HG02870 (cell line): ENCODE measurements around the gene WNT1.

ENCODE experiments used
- ATAC-seq: cut with Tn5 transposase; IDR thresholded peaks from one replicate; pipeline ENCODE4 v1.9.1; 2021; ENCODE audit warnings: mild to moderate bottlenecking, moderate library complexity; ENCODE audit not compliant: unreplicated experiment

WNT1 gene

DNA sequence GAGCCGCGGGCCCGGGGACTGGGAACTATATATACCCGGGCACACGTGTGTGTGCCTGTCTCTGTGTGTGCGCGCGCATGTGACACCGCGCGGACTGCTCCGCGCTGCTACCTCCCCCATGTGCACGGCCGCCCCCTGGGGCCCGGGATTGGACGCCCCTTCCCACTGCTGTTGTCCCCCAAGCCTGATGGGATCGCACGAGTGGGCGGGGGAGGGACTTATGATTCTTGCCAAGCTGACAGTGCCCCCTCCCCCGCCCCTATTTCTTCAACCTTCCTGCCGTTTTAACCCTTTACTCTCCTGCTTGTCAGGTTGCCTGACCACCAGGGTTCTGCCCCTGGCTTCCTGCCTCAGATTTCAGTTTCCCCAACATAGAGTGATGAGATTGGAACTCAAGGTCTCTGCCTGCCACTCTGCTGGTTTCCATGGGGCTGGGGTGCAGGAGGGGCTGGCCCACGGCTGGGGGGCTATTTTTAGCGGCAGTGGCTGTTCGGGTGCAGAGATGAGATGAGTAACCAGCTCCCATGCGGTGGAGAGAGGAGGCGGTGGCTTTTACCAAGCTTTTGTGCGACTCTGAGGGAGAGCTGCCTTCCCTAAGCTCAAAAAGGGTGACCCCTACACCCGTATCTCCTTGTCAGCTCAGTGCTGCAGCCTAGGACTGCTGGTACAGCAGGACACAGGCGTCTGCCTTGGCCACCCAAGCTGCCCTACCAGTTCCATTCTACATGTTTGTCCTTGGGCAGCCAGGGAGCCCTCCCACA, 21.4 kb downstream of the WNT1 start, which contains the start of gene DDN:
DDN (minus strand) TSS at position 5 of the 761 bp plus-strand sequence. CDS start 88 bp downstream, outside the sequence.
- ATAC-seq = no peak

DNA sequence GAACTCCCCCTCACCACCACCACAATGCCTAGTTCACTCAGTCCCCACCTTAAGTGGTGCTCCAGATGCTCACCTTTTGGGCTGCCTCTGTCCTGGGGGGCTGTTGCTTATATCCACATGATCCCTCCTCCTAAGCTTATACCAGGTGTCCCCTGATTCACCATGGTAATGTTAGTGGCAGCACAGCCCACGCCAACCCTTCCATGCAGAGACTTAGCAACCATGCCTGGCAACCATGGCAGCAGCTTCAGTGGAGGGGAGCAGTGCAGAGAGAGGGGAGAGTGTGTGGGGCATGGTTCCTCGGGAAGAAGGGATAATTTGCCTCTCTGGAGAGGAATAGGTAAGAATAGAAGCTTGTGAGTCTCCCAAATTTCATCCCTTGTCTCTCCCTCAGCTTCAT, 22.2 kb downstream of the WNT1 start:
- no peak for ATAC-seq

DNA sequence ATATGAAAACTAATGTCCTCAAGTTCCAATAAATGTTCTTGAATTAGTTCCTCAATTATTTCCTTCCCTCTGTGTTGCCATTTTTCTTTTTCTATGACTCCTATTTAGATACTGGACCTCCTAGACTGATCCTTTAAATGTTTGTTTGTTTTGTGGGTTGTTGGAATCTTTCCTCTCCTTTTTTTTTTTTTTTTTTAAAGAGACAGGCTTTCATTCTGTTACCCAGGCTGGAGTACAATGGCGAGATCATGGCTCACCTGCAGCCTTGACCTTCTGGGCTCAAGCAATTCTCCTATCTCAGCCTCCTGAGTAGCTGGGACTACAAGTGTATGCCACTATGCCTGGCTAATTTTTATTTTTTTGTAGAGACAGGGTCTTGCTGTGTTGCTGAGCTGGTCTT, 30.8 kb downstream of the WNT1 start:
- no peak for ATAC-seq

DNA sequence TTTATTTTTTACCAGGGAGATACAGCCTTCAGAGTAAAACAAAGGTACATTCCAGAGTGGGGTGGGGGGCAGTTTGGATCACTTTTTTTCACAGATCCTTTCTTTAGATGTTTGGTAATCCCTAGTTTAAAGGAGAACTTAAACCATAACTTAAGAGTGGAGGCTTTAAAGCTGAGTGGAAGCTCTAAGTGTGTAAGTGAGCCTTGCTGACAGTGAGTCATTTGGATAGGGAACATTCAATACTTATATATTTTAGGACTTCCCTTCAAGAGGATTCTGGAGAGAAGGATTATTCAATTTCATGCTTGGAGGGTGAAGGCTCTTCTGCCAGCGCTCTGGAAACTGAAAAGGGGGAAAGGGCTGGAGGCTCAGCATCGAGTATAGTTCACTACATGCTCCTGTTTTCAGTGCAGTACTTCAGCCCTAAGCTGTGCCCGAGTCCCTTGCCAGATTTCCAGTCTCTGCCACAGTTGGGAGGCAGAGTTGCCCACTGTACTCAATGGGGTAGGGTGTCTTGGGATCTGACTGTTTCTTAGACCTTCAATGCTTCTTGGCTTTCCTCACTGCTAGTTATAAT, 32.1 kb downstream of the WNT1 start:
- ATAC-seq = no peak

DNA sequence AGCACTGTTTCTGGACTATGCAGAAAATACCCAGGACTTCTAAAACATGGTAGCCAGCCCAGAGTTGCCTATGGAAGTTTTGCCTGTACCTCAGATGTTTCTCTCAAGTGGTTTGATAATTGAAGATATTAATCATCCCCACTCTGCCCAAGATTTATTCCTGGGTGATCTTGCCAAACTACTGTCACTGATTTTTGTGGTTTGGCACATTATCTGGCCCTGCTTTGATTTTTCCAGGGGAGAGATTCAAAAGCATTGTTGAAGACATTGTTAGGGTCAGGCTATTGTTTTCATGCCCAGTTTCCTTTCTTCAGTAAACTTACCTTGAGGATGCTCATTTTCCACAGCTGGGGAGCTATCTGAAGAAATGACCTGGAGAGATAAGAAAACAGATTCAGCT, 34.6 kb downstream of the WNT1 start:
- no peak for ATAC-seq

DNA sequence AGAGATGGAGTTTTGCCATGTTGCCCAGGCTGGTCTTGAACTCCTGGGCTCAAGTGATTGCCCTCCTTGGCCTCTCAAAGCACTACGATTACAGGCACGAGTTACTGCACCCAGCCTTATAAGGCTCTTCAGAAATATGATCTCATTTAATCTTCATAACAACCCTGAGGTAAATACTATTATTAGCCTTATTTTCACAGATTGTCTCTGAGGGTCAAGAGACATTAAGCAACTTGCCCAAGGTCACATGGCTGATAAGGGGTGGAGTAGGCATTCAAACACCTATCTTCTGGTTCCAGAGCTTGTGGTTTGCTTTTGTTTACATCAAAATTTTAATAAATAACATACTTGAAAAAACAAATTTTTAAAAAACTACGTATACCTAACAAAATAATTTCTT, 35.3 kb downstream of the WNT1 start:
- ATAC-seq = no peak

DNA sequence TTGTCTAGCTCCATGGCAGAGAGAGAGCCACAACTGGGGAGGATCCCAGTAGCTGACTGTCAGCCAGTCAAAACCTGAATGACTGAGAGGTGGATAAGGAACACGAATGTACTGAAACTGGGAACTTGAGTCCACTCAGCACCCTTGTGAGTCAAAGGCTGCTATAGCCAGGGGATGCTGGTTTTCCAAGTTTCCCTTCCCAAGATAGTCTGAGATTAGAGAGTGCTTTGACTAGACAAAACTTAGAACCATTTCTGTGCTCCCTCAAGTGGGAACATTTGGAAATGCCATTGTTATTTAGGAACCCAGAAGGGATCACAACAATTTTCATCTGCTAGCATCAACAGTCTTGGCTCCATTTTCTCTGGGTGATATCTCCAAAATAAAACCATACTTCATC, 36.4 kb downstream of the WNT1 start:
- no peak for ATAC-seq

DNA sequence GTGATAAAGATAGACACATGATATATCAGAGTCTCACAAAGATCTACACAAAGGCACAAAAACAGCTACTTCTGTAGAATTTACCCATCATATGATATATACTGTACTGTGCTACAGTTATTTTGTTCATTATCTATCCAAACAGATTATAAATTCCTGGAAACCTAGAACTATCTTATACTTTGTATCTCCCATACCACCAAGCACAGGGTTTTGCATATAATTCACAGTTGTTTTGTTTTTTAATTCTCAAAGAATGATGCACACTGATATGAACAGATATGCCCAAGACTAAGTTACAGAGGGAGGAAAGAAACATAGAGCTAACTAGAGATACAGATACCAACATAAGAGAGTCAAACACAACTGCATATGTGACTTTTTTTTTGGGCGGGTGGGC, 37.1 kb downstream of the WNT1 start:
- no peak for ATAC-seq

DNA sequence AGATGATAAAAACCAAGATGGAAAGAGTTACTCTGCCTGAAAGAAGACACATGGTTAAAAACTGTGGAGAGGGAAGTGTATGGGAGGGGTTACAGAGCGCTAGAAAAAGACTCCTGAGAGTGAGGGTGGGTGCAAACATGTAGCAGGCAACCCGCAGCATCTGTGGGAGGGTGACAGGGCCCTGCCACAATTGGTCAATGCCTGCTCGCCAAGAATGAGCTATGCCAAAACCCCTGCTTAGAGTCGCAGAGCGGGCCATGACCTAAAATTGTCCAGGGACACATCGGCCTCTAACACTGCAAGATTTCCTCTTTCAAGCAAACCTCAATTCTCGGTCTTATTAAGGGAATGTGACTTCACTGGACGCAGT, 39.8 kb downstream of the WNT1 start:
- peak; percentile 17 for ATAC-seq

DNA sequence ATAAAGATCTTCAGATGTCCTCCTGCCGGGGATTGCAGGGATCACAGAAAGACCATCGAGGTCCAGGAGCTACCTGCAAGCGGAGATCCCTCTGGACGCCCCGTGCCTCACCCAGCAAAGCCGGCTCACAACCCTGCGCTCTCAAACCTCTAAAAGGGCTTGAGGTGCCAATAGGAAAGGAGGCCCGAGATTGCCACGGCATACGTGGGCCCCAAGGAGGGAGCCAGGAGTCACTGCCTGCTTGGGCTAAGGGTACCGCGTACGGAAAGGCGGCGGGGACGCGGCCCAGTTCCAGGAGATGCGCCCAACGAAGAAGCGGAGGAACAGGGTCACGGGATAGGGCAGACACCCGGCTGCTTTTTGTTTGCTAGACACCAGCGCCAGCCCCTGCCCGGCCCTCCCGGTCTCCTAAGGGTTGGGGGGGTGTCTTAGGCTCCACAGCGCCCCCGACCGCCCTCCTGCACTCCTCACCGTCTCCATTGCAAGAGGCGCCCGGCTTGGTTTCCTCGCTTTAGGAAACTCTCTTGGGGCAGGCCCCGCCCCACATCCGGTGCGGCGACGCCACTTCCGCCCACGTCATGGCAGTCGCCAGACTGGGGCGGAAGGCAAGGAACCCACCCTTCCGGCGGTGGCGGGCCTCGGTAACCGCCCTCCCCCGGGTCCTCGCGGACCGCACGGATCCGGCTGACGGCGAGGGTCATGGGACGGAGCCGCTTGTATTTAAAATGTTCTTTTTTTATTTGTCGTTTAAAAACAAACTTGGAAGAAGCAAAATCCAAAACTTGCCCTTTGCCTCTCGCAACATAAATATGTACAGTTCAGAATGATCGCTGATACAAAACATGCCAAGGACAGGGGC, 40.4 kb downstream of the WNT1 start, which contains the start of gene PRKAG1:
PRKAG1 (minus strand) TSS at position 516 of the 859 bp plus-strand sequence; CDS start at position 480, 36 bp downstream.
- peak; percentile 72 for ATAC-seq

DNA sequence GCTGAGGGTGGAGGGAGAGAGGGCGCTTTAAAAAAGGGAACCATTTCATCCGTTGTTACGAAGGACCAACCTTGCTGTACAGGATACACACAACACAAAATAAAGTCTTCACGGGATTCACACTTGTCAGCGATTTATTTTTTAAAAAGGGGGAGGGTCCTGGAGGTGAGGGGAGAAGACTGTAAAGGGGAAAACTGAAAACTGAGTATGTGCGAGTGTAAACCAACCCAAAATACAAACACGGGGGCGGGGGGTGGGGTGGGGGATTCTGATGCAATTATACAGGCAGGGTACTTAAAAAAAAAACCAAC, 41.0 kb downstream of the WNT1 start:
- no peak for ATAC-seq

DNA sequence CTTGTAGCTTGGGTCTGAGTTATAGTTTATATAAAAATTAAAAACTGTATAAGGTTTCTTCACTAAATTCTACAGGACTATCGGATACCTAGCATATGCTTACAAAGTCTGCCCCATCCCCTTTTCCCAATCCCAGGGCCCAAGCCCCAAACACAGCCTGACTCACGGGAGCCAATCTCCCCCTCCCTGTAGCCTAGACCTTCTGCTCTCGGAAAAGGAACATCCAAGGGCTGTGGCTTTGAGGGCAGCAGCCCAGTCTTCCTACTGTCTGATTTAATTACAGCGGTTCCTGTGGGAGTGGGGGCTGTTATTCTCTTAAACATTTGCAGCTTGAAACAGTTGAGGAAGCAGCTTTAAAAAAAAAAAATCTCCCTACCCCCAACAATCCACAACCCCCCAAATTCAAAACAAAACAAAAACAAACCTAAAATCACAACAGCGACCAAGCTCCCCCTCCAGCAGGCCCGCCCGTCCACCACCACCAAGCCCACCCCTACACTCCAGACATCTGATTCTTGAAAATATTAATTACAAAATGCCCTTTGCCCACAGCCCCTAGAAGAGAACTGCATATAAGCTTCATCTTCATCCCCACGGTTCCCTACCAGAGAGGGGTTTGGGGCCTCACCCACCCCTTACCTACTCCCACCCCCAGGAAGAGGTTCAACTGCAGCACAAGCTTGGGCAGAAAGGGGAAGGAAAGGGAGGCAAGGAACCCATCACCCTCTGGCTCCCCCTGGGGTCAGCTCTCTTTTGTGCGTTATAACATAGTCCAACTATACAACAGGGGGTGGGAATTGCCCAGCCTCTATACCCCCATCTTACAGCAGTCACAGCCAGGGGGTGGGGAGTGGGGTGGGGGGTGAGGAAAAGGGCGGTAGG, 41.6 kb downstream of the WNT1 start:
- ATAC-seq = no peak

DNA sequence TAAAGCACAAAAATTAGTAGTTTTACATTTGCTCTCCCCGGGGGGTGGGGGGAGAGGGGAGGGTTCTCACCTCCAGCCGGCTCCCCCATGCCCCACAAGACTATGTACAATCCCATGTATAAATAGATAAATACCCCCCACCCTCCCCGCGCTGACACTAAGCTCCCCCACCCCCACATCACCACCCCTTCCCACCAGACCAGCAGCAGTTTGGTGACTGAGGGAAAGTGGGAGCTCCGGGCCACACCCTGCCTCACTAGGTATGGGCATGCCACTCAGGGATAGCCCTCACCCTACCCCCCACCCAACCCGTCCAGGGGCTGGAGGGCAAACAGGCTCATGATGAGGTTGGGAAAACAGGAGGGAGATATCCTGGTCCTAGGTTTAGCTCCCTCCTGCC, 42.3 kb downstream of the WNT1 start:
- no peak for ATAC-seq

DNA sequence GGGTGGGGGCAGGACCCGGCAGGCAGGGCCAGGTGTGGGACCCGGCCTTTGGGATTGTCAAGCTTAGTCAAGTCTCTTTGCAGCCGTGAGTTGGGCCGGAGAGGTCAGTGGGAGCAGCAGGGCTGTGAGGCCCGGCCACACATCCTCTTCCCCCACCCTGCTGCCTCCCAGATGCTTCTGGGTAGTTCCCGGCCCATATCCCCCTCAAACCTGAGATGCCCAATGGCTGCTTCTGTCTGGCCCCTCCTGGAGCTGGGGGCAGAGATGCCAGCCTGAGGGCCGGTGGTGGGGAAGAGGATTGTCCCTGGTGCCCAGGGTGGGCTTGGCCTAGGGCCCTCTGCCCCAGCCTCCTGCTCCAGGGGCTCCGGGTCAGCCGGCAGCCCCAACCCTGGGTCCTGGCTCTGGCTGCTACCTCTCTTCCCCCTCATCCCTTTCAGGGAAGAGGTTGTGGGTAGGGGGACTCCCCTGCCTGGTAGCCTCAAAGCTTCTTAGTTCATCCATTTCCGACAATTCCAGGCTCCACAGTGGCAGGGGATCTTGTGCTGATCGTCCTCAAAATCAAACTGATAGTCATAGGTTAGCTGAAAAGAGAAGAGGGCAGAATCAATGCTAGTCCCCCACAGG, 43.3 kb downstream of the WNT1 start:
- no peak for ATAC-seq

DNA sequence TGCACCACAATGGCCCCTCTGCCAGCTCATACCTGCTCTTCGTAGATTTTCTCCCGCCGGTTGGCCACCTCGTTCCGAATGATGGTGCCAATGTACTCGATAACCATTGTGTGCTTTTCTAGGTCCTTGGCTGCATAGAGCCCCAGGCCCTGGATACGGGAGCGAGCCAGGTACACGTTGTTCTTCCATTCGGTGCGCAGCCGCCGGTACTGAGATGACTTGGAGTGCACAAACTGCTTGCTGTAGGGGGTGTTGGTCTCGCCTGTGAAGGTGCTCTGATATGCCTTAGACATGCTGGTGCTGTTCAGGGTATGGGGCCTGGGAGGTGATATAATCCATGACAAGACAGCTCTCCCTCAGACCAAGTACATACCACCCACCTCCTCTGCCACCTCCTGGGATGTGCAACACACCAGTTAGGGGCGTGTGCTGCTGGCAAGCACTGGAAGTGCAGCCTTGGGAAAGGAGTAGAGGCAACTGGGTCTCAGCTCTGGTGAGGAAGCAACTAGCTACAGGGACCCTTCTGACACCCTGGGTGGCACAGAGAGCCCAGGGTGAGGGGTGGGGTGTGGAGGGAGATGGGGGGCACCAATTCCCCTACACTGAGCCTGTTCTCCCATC, 44.5 kb downstream of the WNT1 start:
- ATAC-seq = no peak

DNA sequence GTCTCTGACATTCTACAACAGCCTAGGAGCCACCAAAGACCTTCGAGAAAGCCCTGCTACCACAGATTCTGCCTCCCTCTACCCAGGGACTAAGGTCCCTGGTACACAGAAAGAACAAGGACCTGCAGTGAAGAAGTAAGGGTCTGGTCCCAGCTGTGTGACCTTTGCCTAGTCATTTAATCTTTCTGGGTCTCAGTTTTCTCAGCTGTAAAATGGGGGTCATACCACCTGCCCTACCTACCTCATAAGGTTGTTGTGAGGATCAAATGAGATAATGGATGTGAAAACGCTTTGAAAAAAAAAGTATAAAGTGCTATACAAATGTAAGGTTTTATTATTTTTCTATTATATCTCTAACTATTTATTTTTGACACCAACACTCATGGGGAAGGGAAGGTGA, 45.7 kb downstream of the WNT1 start:
- no peak for ATAC-seq

DNA sequence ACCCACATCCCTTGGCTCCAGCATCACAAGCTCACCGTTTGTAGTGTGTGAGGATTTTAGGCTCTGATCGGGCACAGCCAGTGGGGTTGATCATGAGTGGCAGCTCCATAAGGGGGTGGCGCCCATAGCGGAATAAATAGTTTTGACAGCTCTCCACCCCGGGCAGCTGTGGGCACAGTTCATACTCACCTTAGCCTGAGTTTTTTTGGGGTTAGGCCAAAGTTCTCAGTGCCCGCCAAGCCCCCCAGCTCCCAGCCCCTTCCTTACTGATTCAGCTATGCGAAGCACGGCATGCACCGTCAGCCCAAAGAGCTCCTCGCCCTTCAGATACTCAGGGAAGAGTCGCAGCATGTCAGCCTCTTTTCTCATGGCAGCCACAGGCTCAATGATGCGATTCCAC, 46.4 kb downstream of the WNT1 start:
- ATAC-seq = no peak

DNA sequence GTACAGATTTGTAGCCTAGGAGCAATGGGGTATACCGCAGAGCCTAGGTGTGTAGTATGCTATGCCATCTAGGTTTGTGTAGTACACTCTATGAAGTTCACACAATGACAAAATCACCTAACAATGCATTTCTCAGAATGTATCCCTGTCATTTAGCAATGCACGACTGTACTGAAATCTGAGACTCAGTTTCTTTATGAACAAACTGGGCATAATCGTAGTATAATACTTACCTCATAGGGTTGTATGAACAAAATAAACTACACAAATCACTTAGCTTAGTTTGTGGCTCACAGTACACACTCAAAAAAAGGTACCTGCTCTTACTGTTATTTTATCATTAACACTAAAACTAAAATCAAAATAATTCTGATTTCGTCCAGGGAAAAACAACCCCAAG, 47.3 kb downstream of the WNT1 start:
- ATAC-seq = no peak

DNA sequence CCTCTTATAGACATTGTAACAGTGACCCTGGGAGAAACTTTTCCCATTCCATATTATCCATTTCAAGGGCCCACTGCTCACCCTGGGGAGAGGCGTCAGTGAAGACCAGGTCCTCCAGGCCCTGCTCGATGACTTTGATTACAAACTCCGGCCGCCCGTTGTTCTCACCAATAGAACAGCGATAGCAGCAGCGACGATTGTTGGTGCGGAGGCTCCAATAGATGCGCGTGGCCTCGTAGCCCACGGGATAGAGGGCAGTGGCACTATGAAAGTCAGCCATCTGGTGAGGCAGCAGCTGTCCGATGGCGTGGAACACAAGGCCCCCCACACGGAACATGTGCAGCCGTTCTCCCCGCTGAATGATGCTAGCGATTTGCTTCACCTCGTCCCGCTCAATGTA, 48.0 kb downstream of the WNT1 start:
- no peak for ATAC-seq
